ENCODE data around the gene SPSB2. TPM values are rescaled to one million over a fixed set of nuclear protein-coding genes. Genes with fewer than 3 reads are reported as not detected.

The SPSB2 gene
- total and polyA plus RNA-seq, 9 of the 15 experiments (the other 6 are each of a cell fraction or from before 2014, with no cell fraction given), result 0.10 to 10.6 (median 1.9) TPM

DNA sequence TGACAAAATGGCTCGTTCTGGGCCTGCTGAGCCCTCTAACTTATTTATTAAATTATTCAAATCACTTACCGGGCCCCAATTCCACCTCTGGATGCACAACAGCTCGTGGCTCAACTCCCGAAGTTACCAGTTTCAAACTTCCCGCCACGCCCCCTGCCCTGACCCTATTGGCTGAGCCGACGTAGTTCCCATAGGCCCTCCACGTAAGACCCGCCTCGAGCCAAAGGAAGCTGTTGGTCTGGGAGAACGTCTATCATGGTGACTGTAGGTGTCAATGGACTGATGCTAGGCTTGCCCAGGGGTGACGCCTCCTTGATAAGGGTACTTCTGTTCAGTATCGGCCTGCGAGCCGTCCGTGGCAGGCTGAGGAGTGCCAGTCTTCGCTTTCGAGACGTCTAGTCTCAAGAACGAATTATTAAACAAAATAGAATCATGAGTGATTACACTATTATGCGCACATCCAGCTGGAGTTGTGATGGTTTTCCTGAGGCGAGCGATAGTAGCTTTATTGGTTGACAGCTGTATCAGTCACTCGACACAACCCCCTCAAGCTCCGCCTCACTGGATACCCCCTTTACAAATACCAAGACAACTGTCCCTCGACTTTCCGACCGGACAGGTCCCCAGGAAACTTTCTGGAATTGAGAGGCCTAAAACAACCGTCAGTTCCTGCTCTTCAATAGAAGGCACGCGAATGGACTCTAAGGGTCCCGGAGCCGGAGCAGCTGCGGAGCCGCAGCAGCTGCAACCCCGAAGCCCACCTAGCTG lies 21.8 kb downstream of the SPSB2 start, which contains the start of gene CDCA3 (continued):
- TF ChIP-seq, protein P1, sequence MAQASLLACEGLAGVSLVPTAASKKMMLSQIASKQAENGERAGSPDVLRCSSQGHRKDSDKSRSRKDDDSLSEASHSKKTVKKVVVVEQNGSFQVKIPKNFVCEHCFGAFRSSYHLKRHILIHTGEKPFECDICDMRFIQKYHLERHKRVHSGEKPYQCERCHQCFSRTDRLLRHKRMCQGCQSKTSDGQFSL (CRISPR knock-in tag; IDR thresholded peaks at IDR 0.05), result no peak
- TF ChIP-seq, protein P1 (tag; IDR thresholded peaks at IDR 0.05), result no peak
- no peak for TF ChIP-seq ELF1 (tag; IDR thresholded peaks at IDR 0.05)
- TF ChIP-seq TOE1 (IDR thresholded peaks at IDR 0.05; ENCODE audit: borderline replicate concordance), result no peak
- no peak for TF ChIP-seq TOE1 (CRISPR knock-in tag; IDR thresholded peaks at IDR 0.05; ENCODE audit: borderline replicate concordance, low read depth)
- TF ChIP-seq, protein P2, sequence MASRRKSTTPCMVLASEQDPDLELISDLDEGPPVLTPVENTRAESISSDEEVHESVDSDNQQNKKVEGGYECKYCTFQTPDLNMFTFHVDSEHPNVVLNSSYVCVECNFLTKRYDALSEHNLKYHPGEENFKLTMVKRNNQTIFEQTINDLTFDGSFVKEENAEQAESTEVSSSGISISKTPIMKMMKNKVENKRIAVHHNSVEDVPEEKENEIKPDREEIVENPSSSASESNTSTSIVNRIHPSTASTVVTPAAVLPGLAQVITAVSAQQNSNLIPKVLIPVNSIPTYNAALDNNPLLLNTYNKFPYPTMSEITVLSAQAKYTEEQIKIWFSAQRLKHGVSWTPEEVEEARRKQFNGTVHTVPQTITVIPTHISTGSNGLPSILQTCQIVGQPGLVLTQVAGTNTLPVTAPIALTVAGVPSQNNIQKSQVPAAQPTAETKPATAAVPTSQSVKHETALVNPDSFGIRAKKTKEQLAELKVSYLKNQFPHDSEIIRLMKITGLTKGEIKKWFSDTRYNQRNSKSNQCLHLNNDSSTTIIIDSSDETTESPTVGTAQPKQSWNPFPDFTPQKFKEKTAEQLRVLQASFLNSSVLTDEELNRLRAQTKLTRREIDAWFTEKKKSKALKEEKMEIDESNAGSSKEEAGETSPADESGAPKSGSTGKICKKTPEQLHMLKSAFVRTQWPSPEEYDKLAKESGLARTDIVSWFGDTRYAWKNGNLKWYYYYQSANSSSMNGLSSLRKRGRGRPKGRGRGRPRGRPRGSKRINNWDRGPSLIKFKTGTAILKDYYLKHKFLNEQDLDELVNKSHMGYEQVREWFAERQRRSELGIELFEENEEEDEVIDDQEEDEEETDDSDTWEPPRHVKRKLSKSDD (conservative IDR thresholded peaks at IDR 0.05; ENCODE audit: low read length), result no peak
- no peak for TF ChIP-seq BCL6 (CRISPR knock-in tag; IDR thresholded peaks at IDR 0.05)
- TF ChIP-seq ZNF507 (tag; conservative IDR thresholded peaks at IDR 0.05), result no peak
- peak; percentile 97 for TF ChIP-seq FOS (IDR thresholded peaks at IDR 0.05; ENCODE audit: extremely low read depth, insufficient read length)
- TF ChIP-seq ZNF436 (CRISPR knock-in tag; IDR thresholded peaks at IDR 0.05), result no peak
- TF ChIP-seq HIVEP1 (CRISPR knock-in tag; IDR thresholded peaks at IDR 0.05), result no peak
- TF ChIP-seq EGR1 (conservative IDR thresholded peaks at IDR 0.05), result 0 out of 2 replicates have a peak, but pooled peaks have one; percentile 27
- TF ChIP-seq MAZ (CRISPR knock-in tag; conservative IDR thresholded peaks at IDR 0.05 in 1 of 2, IDR thresholded peaks at IDR 0.05 in 1 of 2), result no peak; a peak in 2 of 4 replicates
- no peak for TF ChIP-seq SMC3 (conservative IDR thresholded peaks at IDR 0.05; ENCODE audit: insufficient read depth, low read depth, low read length)
- TF ChIP-seq, protein P3, sequence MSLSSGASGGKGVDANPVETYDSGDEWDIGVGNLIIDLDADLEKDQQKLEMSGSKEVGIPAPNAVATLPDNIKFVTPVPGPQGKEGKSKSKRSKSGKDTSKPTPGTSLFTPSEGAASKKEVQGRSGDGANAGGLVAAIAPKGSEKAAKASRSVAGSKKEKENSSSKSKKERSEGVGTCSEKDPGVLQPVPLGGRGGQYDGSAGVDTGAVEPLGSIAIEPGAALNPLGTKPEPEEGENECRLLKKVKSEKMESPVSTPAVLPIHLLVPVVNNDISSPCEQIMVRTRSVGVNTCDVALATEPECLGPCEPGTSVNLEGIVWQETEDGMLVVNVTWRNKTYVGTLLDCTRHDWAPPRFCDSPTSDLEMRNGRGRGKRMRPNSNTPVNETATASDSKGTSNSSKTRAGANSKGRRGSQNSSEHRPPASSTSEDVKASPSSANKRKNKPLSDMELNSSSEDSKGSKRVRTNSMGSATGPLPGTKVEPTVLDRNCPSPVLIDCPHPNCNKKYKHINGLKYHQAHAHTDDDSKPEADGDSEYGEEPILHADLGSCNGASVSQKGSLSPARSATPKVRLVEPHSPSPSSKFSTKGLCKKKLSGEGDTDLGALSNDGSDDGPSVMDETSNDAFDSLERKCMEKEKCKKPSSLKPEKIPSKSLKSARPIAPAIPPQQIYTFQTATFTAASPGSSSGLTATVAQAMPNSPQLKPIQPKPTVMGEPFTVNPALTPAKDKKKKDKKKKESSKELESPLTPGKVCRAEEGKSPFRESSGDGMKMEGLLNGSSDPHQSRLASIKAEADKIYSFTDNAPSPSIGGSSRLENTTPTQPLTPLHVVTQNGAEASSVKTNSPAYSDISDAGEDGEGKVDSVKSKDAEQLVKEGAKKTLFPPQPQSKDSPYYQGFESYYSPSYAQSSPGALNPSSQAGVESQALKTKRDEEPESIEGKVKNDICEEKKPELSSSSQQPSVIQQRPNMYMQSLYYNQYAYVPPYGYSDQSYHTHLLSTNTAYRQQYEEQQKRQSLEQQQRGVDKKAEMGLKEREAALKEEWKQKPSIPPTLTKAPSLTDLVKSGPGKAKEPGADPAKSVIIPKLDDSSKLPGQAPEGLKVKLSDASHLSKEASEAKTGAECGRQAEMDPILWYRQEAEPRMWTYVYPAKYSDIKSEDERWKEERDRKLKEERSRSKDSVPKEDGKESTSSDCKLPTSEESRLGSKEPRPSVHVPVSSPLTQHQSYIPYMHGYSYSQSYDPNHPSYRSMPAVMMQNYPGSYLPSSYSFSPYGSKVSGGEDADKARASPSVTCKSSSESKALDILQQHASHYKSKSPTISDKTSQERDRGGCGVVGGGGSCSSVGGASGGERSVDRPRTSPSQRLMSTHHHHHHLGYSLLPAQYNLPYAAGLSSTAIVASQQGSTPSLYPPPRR (CRISPR knock-in tag; IDR thresholded peaks at IDR 0.05; ENCODE audit: borderline replicate concordance), result no peak
- TF ChIP-seq, protein P4, sequence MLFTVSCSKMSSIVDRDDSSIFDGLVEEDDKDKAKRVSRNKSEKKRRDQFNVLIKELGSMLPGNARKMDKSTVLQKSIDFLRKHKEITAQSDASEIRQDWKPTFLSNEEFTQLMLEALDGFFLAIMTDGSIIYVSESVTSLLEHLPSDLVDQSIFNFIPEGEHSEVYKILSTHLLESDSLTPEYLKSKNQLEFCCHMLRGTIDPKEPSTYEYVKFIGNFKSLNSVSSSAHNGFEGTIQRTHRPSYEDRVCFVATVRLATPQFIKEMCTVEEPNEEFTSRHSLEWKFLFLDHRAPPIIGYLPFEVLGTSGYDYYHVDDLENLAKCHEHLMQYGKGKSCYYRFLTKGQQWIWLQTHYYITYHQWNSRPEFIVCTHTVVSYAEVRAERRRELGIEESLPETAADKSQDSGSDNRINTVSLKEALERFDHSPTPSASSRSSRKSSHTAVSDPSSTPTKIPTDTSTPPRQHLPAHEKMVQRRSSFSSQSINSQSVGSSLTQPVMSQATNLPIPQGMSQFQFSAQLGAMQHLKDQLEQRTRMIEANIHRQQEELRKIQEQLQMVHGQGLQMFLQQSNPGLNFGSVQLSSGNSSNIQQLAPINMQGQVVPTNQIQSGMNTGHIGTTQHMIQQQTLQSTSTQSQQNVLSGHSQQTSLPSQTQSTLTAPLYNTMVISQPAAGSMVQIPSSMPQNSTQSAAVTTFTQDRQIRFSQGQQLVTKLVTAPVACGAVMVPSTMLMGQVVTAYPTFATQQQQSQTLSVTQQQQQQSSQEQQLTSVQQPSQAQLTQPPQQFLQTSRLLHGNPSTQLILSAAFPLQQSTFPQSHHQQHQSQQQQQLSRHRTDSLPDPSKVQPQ (CRISPR knock-in tag; IDR thresholded peaks at IDR 0.05; ENCODE audit: borderline replicate concordance), result no peak

Measured in K562 (cell line).